WERI-Rb-1 (cell line): ENCODE data around the gene PCP4.

Experiments used
- DNase-seq: peaks from one replicate; pipeline ENCODE4 v3.0.0-alpha.2; 2020
- H3K27ac ChIP-seq: fragments of 250-450 bp; sonication (Bioruptor Pico); 2 replicates; pipeline ENCODE4 v1.5.1; 2020; ENCODE audit warnings: mild to moderate bottlenecking, moderate library complexity
- H3K27me3 ChIP-seq: fragments of 250-450 bp; sonication (Bioruptor Pico); 2 replicates; pipeline ENCODE4 v1.5.1; 2021; ENCODE audit warnings: mild to moderate bottlenecking, low read depth, moderate library complexity; ENCODE audit not compliant: insufficient read depth, severe bottlenecking
- H3K36me3 ChIP-seq: fragments of 250-450 bp; sonication (Bioruptor Pico); 2 replicates; pipeline ENCODE4 v1.5.1; 2020; ENCODE audit warnings: mild to moderate bottlenecking, moderate library complexity
- H3K4me3 ChIP-seq: 2 replicates; pipeline ENCODE4 v1.5.1; 2011; ENCODE audit warnings: low read depth, mild to moderate bottlenecking, control low read depth, low read length
- H3K9me3 ChIP-seq: fragments of 250-450 bp; sonication (Bioruptor Pico); 2 replicates; pipeline ENCODE4 v1.5.1; 2021; ENCODE audit warnings: mild to moderate bottlenecking, moderate library complexity; ENCODE audit not compliant: severe bottlenecking
- TF ChIP-seq, protein P1 (sequence below): IDR thresholded peaks from 2 replicates; pipeline ENCODE4 v1.5.1; 2011; ENCODE audit warnings: low read depth, mild to moderate bottlenecking, control low read depth, inconsistent platforms, low read length

The PCP4 gene

DNA sequence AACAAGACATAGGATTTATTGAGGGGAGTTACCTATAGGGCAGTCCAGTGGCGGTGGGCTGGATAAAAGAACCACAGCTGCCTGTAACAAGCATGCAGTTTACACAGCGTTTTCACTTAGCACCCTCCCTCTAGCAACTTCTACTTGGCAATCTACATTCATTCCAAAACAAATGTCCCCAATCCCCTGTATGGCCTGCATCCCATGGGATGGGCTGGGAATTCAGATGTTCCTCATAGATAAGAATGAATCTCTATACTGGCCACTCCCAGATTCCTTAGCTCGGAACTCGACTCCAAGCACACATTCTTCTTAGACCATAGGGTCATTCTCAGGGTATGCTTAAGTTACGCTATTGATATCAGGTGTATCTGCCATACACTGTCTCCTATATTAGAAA is 33.3 kb downstream of the PCP4 start:
- TF ChIP-seq, protein P1, sequence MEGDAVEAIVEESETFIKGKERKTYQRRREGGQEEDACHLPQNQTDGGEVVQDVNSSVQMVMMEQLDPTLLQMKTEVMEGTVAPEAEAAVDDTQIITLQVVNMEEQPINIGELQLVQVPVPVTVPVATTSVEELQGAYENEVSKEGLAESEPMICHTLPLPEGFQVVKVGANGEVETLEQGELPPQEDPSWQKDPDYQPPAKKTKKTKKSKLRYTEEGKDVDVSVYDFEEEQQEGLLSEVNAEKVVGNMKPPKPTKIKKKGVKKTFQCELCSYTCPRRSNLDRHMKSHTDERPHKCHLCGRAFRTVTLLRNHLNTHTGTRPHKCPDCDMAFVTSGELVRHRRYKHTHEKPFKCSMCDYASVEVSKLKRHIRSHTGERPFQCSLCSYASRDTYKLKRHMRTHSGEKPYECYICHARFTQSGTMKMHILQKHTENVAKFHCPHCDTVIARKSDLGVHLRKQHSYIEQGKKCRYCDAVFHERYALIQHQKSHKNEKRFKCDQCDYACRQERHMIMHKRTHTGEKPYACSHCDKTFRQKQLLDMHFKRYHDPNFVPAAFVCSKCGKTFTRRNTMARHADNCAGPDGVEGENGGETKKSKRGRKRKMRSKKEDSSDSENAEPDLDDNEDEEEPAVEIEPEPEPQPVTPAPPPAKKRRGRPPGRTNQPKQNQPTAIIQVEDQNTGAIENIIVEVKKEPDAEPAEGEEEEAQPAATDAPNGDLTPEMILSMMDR, result no peak
- Histone ChIP-seq H3K4me3 (no peak overlapping the region), H3K27me3 (no peaks in the 10 kb centered on the region), H3K36me3 (no peaks in the 10 kb centered on the region), H3K9me3 (no peaks in the 10 kb centered on the region), H3K27ac (no peak overlapping the region)
- no peak for DNase-seq

DNA sequence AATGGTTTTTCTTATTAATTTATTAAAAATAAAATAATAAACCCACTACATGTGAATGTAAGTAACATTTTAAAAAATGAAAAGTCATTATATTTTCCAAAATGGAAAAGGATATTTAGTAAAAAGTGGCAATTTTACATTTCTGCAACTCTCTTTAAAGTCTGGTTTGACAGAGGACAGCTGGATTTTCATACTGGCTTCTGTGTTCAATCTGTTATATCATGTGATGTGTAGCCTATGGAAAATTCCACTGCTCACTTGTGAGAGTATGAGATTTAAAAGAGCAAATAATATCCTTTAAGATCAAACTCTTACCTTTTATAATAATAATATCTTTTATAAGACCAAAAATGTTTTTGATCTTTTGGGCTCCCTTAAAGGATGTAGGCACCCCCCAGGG is 33.7 kb downstream of the PCP4 start:
- no peaks in the 10 kb centered on the region for H3K36me3 ChIP-seq
- H3K27ac ChIP-seq, result no peak overlapping the region
- H3K27me3 ChIP-seq, result no peaks in the 10 kb centered on the region
- no peak overlapping the region for H3K4me3 ChIP-seq
- H3K9me3 ChIP-seq, result no peaks in the 10 kb centered on the region
- DNase-seq, result no peak
- TF ChIP-seq, protein P1, result no peak

DNA sequence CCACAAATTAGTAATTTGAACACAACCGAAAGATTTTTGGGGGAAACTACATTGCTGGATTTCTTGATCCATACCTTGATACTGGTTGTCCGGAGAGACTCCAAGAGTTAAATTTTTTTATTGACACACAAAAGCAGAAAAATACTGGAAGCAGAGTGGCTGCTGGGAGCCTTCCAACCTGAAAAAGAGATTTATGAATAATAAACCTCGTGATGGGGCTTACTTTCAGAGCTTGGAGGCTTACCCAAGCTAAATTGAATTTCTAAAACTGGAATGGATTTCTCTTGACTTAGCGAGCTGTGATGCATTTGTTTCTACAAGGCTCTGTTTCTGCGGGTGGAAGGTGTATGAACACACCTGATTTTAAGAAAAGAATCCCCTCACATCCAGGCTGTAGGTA is 35.7 kb downstream of the PCP4 start:
- no peaks in the 10 kb centered on the region for H3K36me3 ChIP-seq
- H3K4me3 ChIP-seq, result no peak overlapping the region
- TF ChIP-seq, protein P1, result no peak
- H3K27me3 ChIP-seq, result peaks cover 3% of the 10 kb centered on the region
- DNase-seq, result no peak
- no peaks in the 10 kb centered on the region for H3K9me3 ChIP-seq
- H3K27ac ChIP-seq, result no peak overlapping the region

DNA sequence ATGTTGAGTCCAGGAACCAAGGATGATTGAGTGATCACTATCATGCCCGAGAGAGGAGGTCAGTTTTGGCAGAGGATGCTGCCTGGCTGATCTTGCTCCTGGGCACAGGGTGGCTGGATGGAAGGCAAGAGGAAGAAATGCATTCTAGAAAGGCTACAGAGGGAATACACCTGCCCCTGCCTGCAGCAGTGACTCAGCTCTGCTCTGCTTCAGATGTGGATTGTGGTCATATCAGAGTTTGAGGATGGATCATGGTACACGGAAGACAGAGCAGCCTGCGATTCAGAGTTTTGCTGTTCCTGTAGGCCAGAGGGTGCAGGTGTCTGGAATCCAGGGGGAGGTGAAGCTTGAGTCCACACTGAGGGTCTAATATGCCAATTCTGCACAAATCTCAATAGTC is 37.2 kb downstream of the PCP4 start:
- H3K4me3 ChIP-seq, result no peak overlapping the region
- H3K36me3 ChIP-seq, result no peaks in the 10 kb centered on the region
- no peak for DNase-seq
- no peaks in the 10 kb centered on the region for H3K9me3 ChIP-seq
- H3K27ac ChIP-seq, result no peak overlapping the region
- H3K27me3 ChIP-seq, result peaks cover 7% of the 10 kb centered on the region
- TF ChIP-seq, protein P1, result no peak

DNA sequence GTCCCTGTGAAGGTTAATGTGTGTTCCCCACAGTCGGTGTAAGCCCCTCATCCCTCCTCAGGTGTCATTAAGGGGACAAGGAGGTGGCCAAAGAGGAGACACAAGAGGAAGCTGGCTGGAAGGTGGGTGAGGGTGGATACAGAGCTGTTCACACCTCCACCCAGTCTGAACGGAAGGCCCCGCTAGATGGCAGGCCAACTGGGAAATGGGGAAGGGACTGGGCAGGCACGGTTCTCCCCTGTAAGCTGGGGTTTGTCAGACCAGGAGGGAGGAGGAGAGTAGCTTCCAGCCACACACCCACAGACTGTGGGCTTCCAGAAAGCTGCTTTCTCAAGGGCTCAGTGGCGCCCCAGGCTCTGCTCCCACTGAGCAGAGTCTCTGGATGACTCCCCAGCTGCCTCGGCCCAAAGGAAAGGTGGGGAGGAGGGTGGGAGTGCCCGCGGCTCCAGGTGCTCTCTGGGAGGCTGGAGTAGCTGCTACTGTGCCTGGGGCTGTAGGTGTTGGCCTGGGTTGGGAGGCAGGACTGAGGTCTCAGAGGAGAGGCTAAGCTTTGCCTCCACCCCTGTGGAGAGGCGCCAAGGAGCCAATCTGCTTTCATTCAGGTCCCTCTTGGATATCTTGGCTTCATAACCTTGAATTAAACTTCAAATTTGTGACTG is 41.2 kb downstream of the PCP4 start:
- no peak overlapping the region for H3K27ac ChIP-seq
- TF ChIP-seq, protein P1, result 0 out of 2 replicates have a peak, but pooled peaks have one; percentile 10
- no peak for DNase-seq
- no peaks in the 10 kb centered on the region for H3K9me3 ChIP-seq
- no peaks in the 10 kb centered on the region for H3K36me3 ChIP-seq
- H3K27me3 ChIP-seq, result peaks cover 7% of the 10 kb centered on the region
- no peak overlapping the region for H3K4me3 ChIP-seq
